Measurements from ENCODE around the gene CYP1A2.
A peak's percentile ranks its signal among the peaks of the same experiment; 100 is the strongest.

The CYP1A2 gene

GRCh38 chr15:74788683-74789151 lies 40.1 kb downstream of the CYP1A2 start:
- H3K4me2 ChIP-seq (ENCODE audit: insufficient read depth, low read length) = peak overlapping the region; percentile 70

GRCh38 chr15:74789171-74789631 lies 40.6 kb downstream of the CYP1A2 start:
- DNase-seq (no peak), ATAC-seq (ENCODE audit: insufficient read depth, low read depth) (no peak)
- Histone ChIP-seq H3K9ac (ENCODE audit: low read depth, low read length) (no peak overlapping the region), H3K4me3 (ENCODE audit: low read depth in 1 of 2, low read length in 2 of 2) (0 out of 4 replicates have a peak overlapping the region, but pooled peaks of 1 of the 2 experiments have one; percentile 55), H3K27ac (ENCODE audit: low read length) (peak overlapping the region; percentile 90; the same call in 1 of the 2 replicates), H3K4me2 (ENCODE audit: insufficient read depth, low read length) (no peak overlapping the region), H3K27me3 (ENCODE audit: insufficient read depth, low read length, poor library complexity) (no peaks in the 10 kb centered on the region), H3K36me3 (ENCODE audit: insufficient read depth, low read length) (peaks cover 46% of the 10 kb centered on the region), H4K20me1 (ENCODE audit: insufficient read depth, low read length) (peaks cover 82% of the 10 kb centered on the region), H2AFZ (ENCODE audit: low read depth, low read length) (no peak overlapping the region), H3K79me2 (ENCODE audit: insufficient read depth, low read length) (peaks cover 89% of the 10 kb centered on the region), H3K4me1 (ENCODE audit: insufficient read depth, low read length) (peaks cover 56% of the 10 kb centered on the region), H3K9me3 (ENCODE audit: insufficient read depth, low read length, severe bottlenecking) (no peaks in the 10 kb centered on the region)
- TF ChIP-seq CTCF (IDR thresholded peaks at IDR 0.05; ENCODE audit: borderline replicate concordance, extremely low read depth, low read length, poor library complexity, severe bottlenecking) = no peak
- TF ChIP-seq EZH2 (IDR thresholded peaks at IDR 0.05; ENCODE audit: borderline replicate concordance, low read depth, low read length, severe bottlenecking) = no peak

More at GRCh38 chr15:74788683-74789151, 40.1 kb downstream of the CYP1A2 start:
- H3K27ac ChIP-seq (ENCODE audit: low read length) = peak overlapping the region; percentile 90
- peaks cover 61% of the 10 kb centered on the region for H3K4me1 ChIP-seq (ENCODE audit: insufficient read depth, low read length)
- peak overlapping the region in 1 of 2 experiments; percentile 55; a peak in 2 of 4 replicates for H3K4me3 ChIP-seq (ENCODE audit: low read depth in 1 of 2, low read length in 2 of 2)
- H4K20me1 ChIP-seq (ENCODE audit: insufficient read depth, low read length) = peaks cover 83% of the 10 kb centered on the region
- H3K79me2 ChIP-seq (ENCODE audit: insufficient read depth, low read length) = peaks cover 93% of the 10 kb centered on the region
- H3K9me3 ChIP-seq (ENCODE audit: insufficient read depth, low read length, severe bottlenecking) = no peaks in the 10 kb centered on the region
- H3K27me3 ChIP-seq (ENCODE audit: insufficient read depth, low read length, poor library complexity) = no peaks in the 10 kb centered on the region
- ATAC-seq (ENCODE audit: insufficient read depth, low read depth) (peak; percentile 13; the same call in 1 of the 3 replicates), DNase-seq (peak; percentile 60)
- H3K36me3 ChIP-seq (ENCODE audit: insufficient read depth, low read length) = peaks cover 48% of the 10 kb centered on the region
- TF ChIP-seq CTCF (IDR thresholded peaks at IDR 0.05; ENCODE audit: borderline replicate concordance, extremely low read depth, low read length, poor library complexity, severe bottlenecking) (no peak), EZH2 (IDR thresholded peaks at IDR 0.05; ENCODE audit: borderline replicate concordance, low read depth, low read length, severe bottlenecking) (no peak)
- no peak overlapping the region for H2AFZ ChIP-seq (ENCODE audit: low read depth, low read length)
- H3K9ac ChIP-seq (ENCODE audit: low read depth, low read length) = peak overlapping the region; percentile 60

GRCh38 chr15:74789741-74790079 lies 41.1 kb downstream of the CYP1A2 start:
- peaks cover 82% of the 10 kb centered on the region for H4K20me1 ChIP-seq (ENCODE audit: insufficient read depth, low read length)
- H3K4me2 ChIP-seq (ENCODE audit: insufficient read depth, low read length) = no peak overlapping the region
- H3K79me2 ChIP-seq (ENCODE audit: insufficient read depth, low read length) = peaks cover 89% of the 10 kb centered on the region
- no peaks in the 10 kb centered on the region for H3K9me3 ChIP-seq (ENCODE audit: insufficient read depth, low read length, severe bottlenecking)
- DNase-seq = no peak
- peaks cover 49% of the 10 kb centered on the region for H3K36me3 ChIP-seq (ENCODE audit: insufficient read depth, low read length)
- peak overlapping the region; percentile 9; the same call in 1 of the 2 replicates for H3K9ac ChIP-seq (ENCODE audit: low read depth, low read length)
- H3K27me3 ChIP-seq (ENCODE audit: insufficient read depth, low read length, poor library complexity) = no peaks in the 10 kb centered on the region
- H3K4me3 ChIP-seq (ENCODE audit: low read depth in 1 of 2, low read length in 2 of 2) = no peak overlapping the region
- ATAC-seq (ENCODE audit: insufficient read depth, low read depth) = no peak
- no peak overlapping the region for H2AFZ ChIP-seq (ENCODE audit: low read depth, low read length)
- TF ChIP-seq CTCF (IDR thresholded peaks at IDR 0.05; ENCODE audit: borderline replicate concordance, extremely low read depth, low read length, poor library complexity, severe bottlenecking) (no peak), EZH2 (IDR thresholded peaks at IDR 0.05; ENCODE audit: borderline replicate concordance, low read depth, low read length, severe bottlenecking) (no peak)
- H3K27ac ChIP-seq (ENCODE audit: low read length) = peak overlapping the region; percentile 31; the same call in 1 of the 2 replicates
- peaks cover 51% of the 10 kb centered on the region for H3K4me1 ChIP-seq (ENCODE audit: insufficient read depth, low read length)

Measured in DND-41 (cell line).